Loucy (cell line): ENCODE data around the gene PRKCQ.

Experiments
- EZH2phosphoT487 ChIP-seq: fragments of 200-600 bp; IDR thresholded peaks from 2 replicates; pipeline ENCODE4 v1.6.1; 2018; ENCODE audit warnings: antibody characterized with exemption, mild to moderate bottlenecking, moderate library complexity, borderline replicate concordance
- TF ChIP-seq, protein P1 (sequence below): fragments of 200-600 bp; sonication (generic); conservative IDR thresholded peaks from 2 replicates; pipeline ENCODE4 v1.5.1; 2014; ENCODE audit warnings: mild to moderate bottlenecking, antibody characterized with exemption, low read length

- TF ChIP-seq EZH2phosphoT487 = no peak
- TF ChIP-seq, protein P1, sequence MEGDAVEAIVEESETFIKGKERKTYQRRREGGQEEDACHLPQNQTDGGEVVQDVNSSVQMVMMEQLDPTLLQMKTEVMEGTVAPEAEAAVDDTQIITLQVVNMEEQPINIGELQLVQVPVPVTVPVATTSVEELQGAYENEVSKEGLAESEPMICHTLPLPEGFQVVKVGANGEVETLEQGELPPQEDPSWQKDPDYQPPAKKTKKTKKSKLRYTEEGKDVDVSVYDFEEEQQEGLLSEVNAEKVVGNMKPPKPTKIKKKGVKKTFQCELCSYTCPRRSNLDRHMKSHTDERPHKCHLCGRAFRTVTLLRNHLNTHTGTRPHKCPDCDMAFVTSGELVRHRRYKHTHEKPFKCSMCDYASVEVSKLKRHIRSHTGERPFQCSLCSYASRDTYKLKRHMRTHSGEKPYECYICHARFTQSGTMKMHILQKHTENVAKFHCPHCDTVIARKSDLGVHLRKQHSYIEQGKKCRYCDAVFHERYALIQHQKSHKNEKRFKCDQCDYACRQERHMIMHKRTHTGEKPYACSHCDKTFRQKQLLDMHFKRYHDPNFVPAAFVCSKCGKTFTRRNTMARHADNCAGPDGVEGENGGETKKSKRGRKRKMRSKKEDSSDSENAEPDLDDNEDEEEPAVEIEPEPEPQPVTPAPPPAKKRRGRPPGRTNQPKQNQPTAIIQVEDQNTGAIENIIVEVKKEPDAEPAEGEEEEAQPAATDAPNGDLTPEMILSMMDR = no peak
Observed at GRCh38 chr10:6602026-6602699, 22.1 kb upstream of the PRKCQ start.
